Measurements from ENCODE around the gene SLAMF6.

The SLAMF6 gene

GRCh38 chr1:160436966-160437365 lies 86.1 kb downstream of the SLAMF6 start:
- no peak for DNase-seq (ENCODE audit: low read depth in 1 of 2, low spot score in 1 of 2)
